Measurements from ENCODE around the gene RAB3C.

DNA sequence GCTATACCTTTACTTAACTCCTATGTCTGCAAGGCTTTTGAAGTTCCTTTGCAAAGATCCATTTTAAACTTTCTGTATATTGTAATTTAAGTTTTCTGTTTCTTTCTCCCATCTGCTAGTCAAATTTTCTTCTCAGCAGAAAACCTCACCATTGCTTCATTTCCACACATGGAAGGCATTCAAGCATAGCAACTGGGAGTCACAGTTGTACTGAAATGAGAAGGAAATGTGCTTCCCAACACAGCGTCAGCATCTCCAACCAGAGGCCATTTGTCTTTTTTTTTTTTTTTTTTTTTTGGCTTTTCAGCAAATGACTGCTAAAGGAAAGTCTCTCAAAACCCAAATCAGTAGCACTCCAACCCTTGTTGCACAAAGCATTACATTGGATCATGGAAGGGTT, 92.5 kb downstream of the RAB3C start:
- TF ChIP-seq CTCF (IDR thresholded peaks at IDR 0.05) (no peak), EP300 (IDR thresholded peaks at IDR 0.05) (no peak), POLR2A (IDR thresholded peaks at IDR 0.05) (no peak), POLR2AphosphoS5 (IDR thresholded peaks at IDR 0.05) (no peak)
